Karpas-422 (cell line): Measurements from ENCODE around the gene MAP3K6. TPM values are rescaled to one million over a fixed set of nuclear protein-coding genes. Genes with fewer than 3 reads are reported as not detected.
"Not testable (repeated sequence)": the region's sequence is repeated elsewhere in the genome, so short reads cannot be mapped to it uniquely, and the experiment has no call there.

ENCODE experiments used
- DNase-seq: peaks from one replicate; pipeline ENCODE4 v3.0.0-alpha.2; 2015
- H2AFZ ChIP-seq: fragments of 200-600 bp; sonication (generic); 2 replicates; pipeline ENCODE4 v1.6.1; 2014; ENCODE audit warnings: antibody characterized with exemption, low read length, mixed read lengths
- H3K27ac ChIP-seq: fragments of 200-600 bp; sonication (generic); 2 replicates; pipeline ENCODE4 v1.5.1; 2014; ENCODE audit warnings: mild to moderate bottlenecking, low read length, moderate library complexity
- H3K27me3 ChIP-seq: fragments of 200-600 bp; sonication (generic); 2 replicates; pipeline ENCODE4 v1.6.1; 2014; ENCODE audit warnings: low read length, mixed read lengths
- H3K36me3 ChIP-seq: fragments of 200-600 bp; sonication (generic); 2 replicates; pipeline ENCODE4 v1.6.1; 2014; ENCODE audit warnings: low read length, mixed read lengths; ENCODE audit not compliant: insufficient read depth
- H3K4me1 ChIP-seq: fragments of 200-600 bp; sonication (generic); 2 replicates; pipeline ENCODE4 v1.6.1; 2014; ENCODE audit warnings: mild to moderate bottlenecking, low read length, mixed read lengths
- H3K4me2 ChIP-seq: fragments of 200-600 bp; sonication (generic); 2 replicates; pipeline ENCODE4 v1.6.1; 2014; ENCODE audit warnings: low read length, low read depth, mild to moderate bottlenecking; ENCODE audit not compliant: poor library complexity, severe bottlenecking
- H3K4me3 ChIP-seq: fragments of 200-600 bp; sonication (generic); 2 replicates; pipeline ENCODE4 v1.5.1; 2014; ENCODE audit warnings: mild to moderate bottlenecking, antibody characterized with exemption, low read length, mixed read lengths
- H3K79me2 ChIP-seq: fragments of 200-600 bp; sonication (generic); 2 replicates; pipeline ENCODE4 v1.6.1; 2014; ENCODE audit warnings: mild to moderate bottlenecking, low read length, mixed read lengths
- H3K9ac ChIP-seq: fragments of 200-600 bp; sonication (generic); 2 replicates; pipeline ENCODE4 v1.6.0; 2014; ENCODE audit warnings: low read length
- H3K9me2 ChIP-seq: fragments of 200-600 bp; sonication (generic), shearing (Covaris generic); replicated peaks from 2 replicates; pipeline ENCODE4 v1.6.0; 2014; ENCODE audit warnings: mild to moderate bottlenecking, low read length, moderate library complexity; ENCODE audit not compliant: insufficient read depth
- H3K9me3 ChIP-seq: fragments of 300-700, 200-600 bp; sonication (generic); 2 replicates; pipeline ENCODE4 v1.6.1; 2014; ENCODE audit warnings: low read length, mixed read lengths
- H4K20me1 ChIP-seq: fragments of 200-600 bp; sonication (generic); 2 replicates; pipeline ENCODE4 v1.6.1; 2014; ENCODE audit warnings: mild to moderate bottlenecking, antibody characterized with exemption, low read length, low read depth; ENCODE audit not compliant: insufficient read depth
- total RNA-seq: library from RNA; depleted of rRNA; stranded (reverse); fragments of >200 nt; shearing (Covaris generic); gene quantifications from 2 replicates; pipeline ENCODE4 v1.2.3, GENCODE V29; 2014; ENCODE audit warnings: low replicate concordance; rRNA removed

Gene MAP3K6
- 3.0 and 5.2 TPM in 2 replicates for total RNA-seq

- Histone ChIP-seq H3K79me2 (no peaks in the 10 kb centered on the region), H3K9me3 (no peaks in the 10 kb centered on the region), H3K4me1 (peaks cover 19% of the 10 kb centered on the region), H3K4me3 (peak within 1 kb of the TSS; percentile 82), H3K4me2 (peak within 1 kb of the TSS; percentile 100), H3K27me3 (no peaks in the 10 kb centered on the region), H3K27ac (no peak within 1 kb of the TSS), H2AFZ (peak within 1 kb of the TSS; percentile 94; the same call in 1 of the 2 replicates), H3K9ac (peak within 1 kb of the TSS; percentile 79), H4K20me1 (no peaks in the 10 kb centered on the region), H3K36me3 (no peaks in the 10 kb centered on the region), H3K9me2 (no peaks in the 10 kb centered on the region)
- peak; percentile 72 for DNase-seq
Observed at GRCh38 chr1:27366411-27367159, at the start of gene MAP3K6. MAP3K6 (minus strand) TSS chr1:27366961; CDS start chr1:27366597, 364 bp downstream.

GRCh38 chr1:27414091-27414490 is 47.3 kb upstream of the MAP3K6 start:
- Histone ChIP-seq H4K20me1 (no peaks in the 10 kb centered on the region), H3K27me3 (no peaks in the 10 kb centered on the region), H3K4me3 (no peak overlapping the region), H3K27ac (no peak overlapping the region), H3K9ac (no peak overlapping the region), H3K9me3 (no peaks in the 10 kb centered on the region), H2AFZ (no peak overlapping the region), H3K36me3 (peaks cover 21% of the 10 kb centered on the region), H3K4me1 (peaks cover 30% of the 10 kb centered on the region), H3K4me2 (no peak overlapping the region), H3K79me2 (peaks cover 2% of the 10 kb centered on the region; the same call in 1 of the 2 replicates), H3K9me2 (no peaks in the 10 kb centered on the region)
- DNase-seq = no peak

GRCh38 chr1:27413004-27413403 is 46.2 kb upstream of the MAP3K6 start:
- Histone ChIP-seq H3K9me2 (no peaks in the 10 kb centered on the region), H3K9me3 (no peaks in the 10 kb centered on the region), H3K4me2 (no peak overlapping the region), H3K27me3 (no peaks in the 10 kb centered on the region), H3K27ac (no peak overlapping the region), H4K20me1 (no peaks in the 10 kb centered on the region), H3K4me1 (peaks cover 27% of the 10 kb centered on the region), H3K4me3 (no peak overlapping the region), H3K36me3 (peaks cover 21% of the 10 kb centered on the region), H3K9ac (no peak overlapping the region), H2AFZ (no peak overlapping the region), H3K79me2 (no peaks in the 10 kb centered on the region)
- DNase-seq = no peak

GRCh38 chr1:27412502-27412901 is 45.7 kb upstream of the MAP3K6 start:
- Histone ChIP-seq H3K4me2 (no peak overlapping the region), H3K9me2 (no peaks in the 10 kb centered on the region), H2AFZ (no peak overlapping the region), H3K4me1 (peaks cover 27% of the 10 kb centered on the region), H3K27me3 (no peaks in the 10 kb centered on the region), H4K20me1 (no peaks in the 10 kb centered on the region), H3K79me2 (no peaks in the 10 kb centered on the region), H3K9me3 (no peaks in the 10 kb centered on the region), H3K9ac (no peak overlapping the region), H3K36me3 (peaks cover 21% of the 10 kb centered on the region), H3K4me3 (no peak overlapping the region), H3K27ac (no peak overlapping the region)
- DNase-seq = no peak

- no peaks in the 10 kb centered on the region for H3K9me3 ChIP-seq
- H3K9me2 ChIP-seq = no peaks in the 10 kb centered on the region
- H3K9ac ChIP-seq = no peak overlapping the region
- peaks cover 23% of the 10 kb centered on the region for H3K4me1 ChIP-seq
- H3K4me3 ChIP-seq = no peak overlapping the region
- DNase-seq = no peak
- no peaks in the 10 kb centered on the region for H4K20me1 ChIP-seq
- H2AFZ ChIP-seq = no peak overlapping the region
- H3K27me3 ChIP-seq = no peaks in the 10 kb centered on the region
- peak overlapping the region; percentile 4 for H3K4me2 ChIP-seq
- H3K79me2 ChIP-seq = no peaks in the 10 kb centered on the region
- peaks cover 18% of the 10 kb centered on the region for H3K36me3 ChIP-seq
- no peak overlapping the region for H3K27ac ChIP-seq
Observed at GRCh38 chr1:27410709-27411108, 43.9 kb upstream of the MAP3K6 start.

GRCh38 chr1:27409669-27410068 is 42.9 kb upstream of the MAP3K6 start:
- Histone ChIP-seq H3K27ac (no peak overlapping the region), H3K9me3 (no peaks in the 10 kb centered on the region), H2AFZ (no peak overlapping the region), H3K79me2 (no peaks in the 10 kb centered on the region), H3K9me2 (no peaks in the 10 kb centered on the region), H3K4me1 (peaks cover 23% of the 10 kb centered on the region), H3K36me3 (peaks cover 16% of the 10 kb centered on the region), H3K4me3 (no peak overlapping the region), H3K27me3 (no peaks in the 10 kb centered on the region), H4K20me1 (no peaks in the 10 kb centered on the region), H3K9ac (no peak overlapping the region), H3K4me2 (no peak overlapping the region)
- no peak for DNase-seq

GRCh38 chr1:27408151-27408550 is 41.4 kb upstream of the MAP3K6 start:
- no peak overlapping the region for H3K4me2 ChIP-seq
- no peaks in the 10 kb centered on the region for H3K27me3 ChIP-seq
- no peaks in the 10 kb centered on the region for H3K9me3 ChIP-seq
- no peaks in the 10 kb centered on the region for H3K9me2 ChIP-seq
- H3K36me3 ChIP-seq = peaks cover 7% of the 10 kb centered on the region; the same call in 1 of the 2 replicates
- no peak overlapping the region for H3K4me3 ChIP-seq
- no peak overlapping the region for H3K9ac ChIP-seq
- H2AFZ ChIP-seq = no peak overlapping the region
- peaks cover 38% of the 10 kb centered on the region for H3K4me1 ChIP-seq
- H3K79me2 ChIP-seq = no peaks in the 10 kb centered on the region
- no peak for DNase-seq
- no peak overlapping the region for H3K27ac ChIP-seq
- H4K20me1 ChIP-seq = no peaks in the 10 kb centered on the region

GRCh38 chr1:27406791-27407190 is 40.0 kb upstream of the MAP3K6 start:
- not testable (repeated sequence) for H2AFZ ChIP-seq, H3K9me2 ChIP-seq, H3K36me3 ChIP-seq, DNase-seq, H3K79me2 ChIP-seq, H3K9ac ChIP-seq, H3K27ac ChIP-seq, H3K9me3 ChIP-seq, H4K20me1 ChIP-seq, H3K4me3 ChIP-seq, H3K4me2 ChIP-seq, H3K27me3 ChIP-seq
- H3K4me1 ChIP-seq = peaks cover 35% of the 10 kb centered on the region
